Left lobe of liver (tissue), 2 donors: ENCODE measurements around the gene MB. TPM values are rescaled to one million over a fixed set of nuclear protein-coding genes. Genes with fewer than 3 reads are reported as not detected.

Experiments used
- ATAC-seq: fragments of 200-7000 bp; cut with Tn5 transposase; one replicate; pipeline ENCODE4 v1.9.1; 2020; ENCODE audit warnings: mild to moderate bottlenecking, moderate library complexity
- DNase-seq: peaks from one replicate; pipeline ENCODE4 v3.0.0-alpha.2; 2020; ENCODE audit warnings: low spot score
- total RNA-seq: library from RNA; stranded (reverse); gene quantifications from one replicate; pipeline ENCODE4 v1.2.1, GENCODE V29; 2021
- donor health status: DM: no; HTN: no; CAD: no; lungs with moderate emphysema.
- donor health status: DM: no; HTN: yes; CAD: no.

Gene MB
- total RNA-seq, 1 donor from 2014 or later, result 0.48 TPM

GRCh38 chr22:35597692-35598395, 19.3 kb downstream of the MB start:
- no peak for DNase-seq
- no peak for ATAC-seq

GRCh38 chr22:35596821-35597220, 20.3 kb downstream of the MB start:
- no peak for ATAC-seq
- no peak for DNase-seq

- no peak for ATAC-seq
- DNase-seq, result no peak
Observed at GRCh38 chr22:35594686-35595085, 22.4 kb downstream of the MB start.

GRCh38 chr22:35593891-35594470, 23.1 kb downstream of the MB start:
- DNase-seq (no peak), ATAC-seq (no peak)

- ATAC-seq (no peak), DNase-seq (no peak)
Observed at GRCh38 chr22:35593071-35593890, 23.8 kb downstream of the MB start.

- DNase-seq (no peak), ATAC-seq (no peak)
Observed at GRCh38 chr22:35592418-35592967, 24.6 kb downstream of the MB start.

- no peak for ATAC-seq
- DNase-seq, result no peak
Observed at GRCh38 chr22:35591714-35592417, 25.3 kb downstream of the MB start.

GRCh38 chr22:35590634-35591295, 26.4 kb downstream of the MB start:
- no peak for ATAC-seq
- DNase-seq, result no peak

- ATAC-seq (peak; percentile 50), DNase-seq (no peak)
Observed at GRCh38 chr22:35589756-35590093, 27.4 kb downstream of the MB start.

- ATAC-seq, result peak; percentile 13
- no peak for DNase-seq
Observed at GRCh38 chr22:35589071-35589755, 27.9 kb downstream of the MB start.

GRCh38 chr22:35587896-35588295, 29.2 kb downstream of the MB start:
- DNase-seq, result no peak
- no peak for ATAC-seq

- DNase-seq (peak; percentile 75), ATAC-seq (peak; percentile 75)
Observed at GRCh38 chr22:35587447-35587870, 29.7 kb downstream of the MB start.

GRCh38 chr22:35586771-35587170, 30.4 kb downstream of the MB start:
- DNase-seq (no peak), ATAC-seq (no peak)

GRCh38 chr22:35582861-35583670, 34.1 kb downstream of the MB start:
- DNase-seq (peak; percentile 62), ATAC-seq (peak; percentile 92)

- ATAC-seq, result no peak
- DNase-seq, result no peak
Observed at GRCh38 chr22:35582218-35582860, 34.8 kb downstream of the MB start.

GRCh38 chr22:35581023-35581413, 36.1 kb downstream of the MB start:
- ATAC-seq, result no peak
- no peak for DNase-seq

GRCh38 chr22:35580351-35581022, 36.6 kb downstream of the MB start:
- no peak for DNase-seq
- ATAC-seq, result no peak
